ENCODE data around the gene NUDT8.
"Not testable (repeated sequence)": the region's sequence is repeated elsewhere in the genome, so short reads cannot be mapped to it uniquely, and the experiment has no call there.

The NUDT8 gene

DNA sequence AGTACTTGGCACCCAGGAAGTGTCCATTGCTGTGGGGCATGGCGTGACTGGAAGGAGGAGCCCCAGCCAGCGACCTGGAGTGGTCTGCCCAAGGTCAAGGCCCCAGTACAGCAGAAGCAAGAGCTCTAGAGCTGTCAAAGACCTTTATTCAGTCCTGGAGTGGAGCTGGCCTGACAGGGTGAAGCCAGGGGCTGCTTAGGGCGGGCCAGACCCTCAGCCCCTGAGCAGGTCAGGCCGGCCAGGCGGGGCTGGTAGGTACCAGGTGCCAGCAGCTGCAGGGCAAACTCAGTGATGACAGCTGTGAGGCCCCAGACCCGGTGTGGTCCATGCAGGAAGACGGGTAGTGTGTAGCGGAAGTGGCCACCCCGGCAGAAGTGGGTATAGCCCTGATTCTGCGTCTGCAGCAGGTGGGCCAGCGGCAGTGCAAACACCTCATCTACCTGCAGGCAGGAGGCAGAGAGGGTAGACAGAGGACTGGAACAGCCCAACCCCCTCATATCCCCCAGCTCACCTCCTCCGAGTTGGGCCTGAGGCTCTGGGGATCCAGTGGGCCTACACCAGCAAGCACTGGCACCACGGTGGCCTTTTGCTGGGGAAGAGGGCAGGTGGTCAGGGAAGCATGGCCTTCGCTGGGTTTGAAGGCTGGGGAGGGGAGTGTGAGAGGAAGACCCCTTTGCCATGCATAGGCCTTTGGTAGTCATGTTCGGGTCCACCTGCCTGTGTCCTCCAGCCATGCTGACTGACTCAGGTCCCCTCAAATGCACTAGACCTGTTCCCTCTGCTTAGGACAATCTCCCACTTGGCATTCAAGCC lies 1.7 kb downstream of the NUDT8 start:
- no peak for DNase-seq (ENCODE audit: low spot score)

DNA sequence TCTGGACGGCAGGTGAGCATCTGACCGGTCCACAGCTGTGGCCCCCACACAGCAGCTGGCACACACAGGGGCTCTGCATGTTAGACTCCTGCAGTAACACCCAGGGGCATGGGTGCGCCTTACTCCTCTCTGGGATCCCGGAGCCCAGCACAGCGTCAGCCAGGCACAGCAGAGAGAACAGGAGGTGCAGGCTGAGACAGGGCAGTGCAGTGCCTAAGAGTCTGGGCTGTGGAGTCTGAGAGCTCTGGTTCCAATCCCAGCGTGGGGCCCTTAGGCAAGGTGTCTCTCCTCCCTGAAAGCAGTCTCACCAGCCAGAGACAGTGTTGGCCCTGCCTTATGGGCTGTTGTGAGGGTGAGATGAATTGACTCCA lies 2.3 kb downstream of the NUDT8 start:
- no peak for DNase-seq (ENCODE audit: low spot score)

DNA sequence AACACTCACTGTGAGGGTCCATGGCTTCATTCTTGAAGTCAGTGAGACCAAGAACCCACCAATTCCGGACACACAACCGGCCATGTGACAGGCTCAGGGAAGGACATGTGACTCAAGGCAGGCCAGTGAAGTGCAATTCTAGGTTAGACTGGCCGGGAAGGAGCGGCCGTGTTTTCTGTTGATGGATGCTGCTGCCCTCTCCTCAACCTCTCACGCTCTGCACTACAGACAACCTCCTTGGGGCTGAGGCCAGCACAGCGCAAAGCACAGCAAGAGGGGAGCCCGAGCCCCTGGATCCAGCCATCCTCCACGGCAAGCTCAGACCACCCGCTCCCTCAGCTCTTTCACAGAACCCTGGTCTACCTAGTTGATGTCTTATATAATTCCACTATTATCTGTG lies 2.8 kb downstream of the NUDT8 start:
- DNase-seq (ENCODE audit: low spot score): no peak

DNA sequence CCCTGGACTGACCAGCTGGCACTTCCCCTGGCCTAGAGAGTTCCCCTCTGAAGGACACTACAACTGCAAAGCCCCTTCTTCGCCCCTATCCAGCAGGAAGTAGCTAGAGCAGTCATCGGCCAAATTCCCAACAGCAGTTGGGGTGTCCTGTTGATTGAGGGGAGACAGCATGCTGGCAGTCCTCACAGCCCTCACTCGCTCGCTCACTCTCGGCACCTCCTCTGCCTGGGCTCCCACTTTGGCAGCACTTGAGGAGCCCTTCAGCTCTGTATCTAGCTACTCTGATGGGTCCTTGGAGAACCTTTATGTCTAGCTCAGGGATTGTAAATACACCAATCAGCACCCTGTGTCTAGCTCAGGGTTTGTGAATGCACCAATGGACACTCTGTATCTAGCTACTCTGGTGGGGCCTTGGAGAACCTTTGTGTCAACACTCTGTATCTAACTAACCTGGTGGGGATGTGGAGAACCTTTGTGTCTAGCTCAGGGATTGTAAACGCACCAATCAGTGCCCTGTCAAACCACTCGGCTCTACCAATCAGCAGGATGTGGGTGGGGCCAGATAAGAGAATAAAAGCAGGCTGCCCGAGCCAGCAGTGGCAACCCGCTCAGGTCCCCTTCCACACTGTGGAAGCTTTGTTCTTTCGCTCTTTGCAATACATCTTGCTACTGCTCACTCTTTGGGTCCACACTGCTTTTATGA lies 3.5 kb downstream of the NUDT8 start:
- DNase-seq (ENCODE audit: low spot score): not testable (repeated sequence)

DNA sequence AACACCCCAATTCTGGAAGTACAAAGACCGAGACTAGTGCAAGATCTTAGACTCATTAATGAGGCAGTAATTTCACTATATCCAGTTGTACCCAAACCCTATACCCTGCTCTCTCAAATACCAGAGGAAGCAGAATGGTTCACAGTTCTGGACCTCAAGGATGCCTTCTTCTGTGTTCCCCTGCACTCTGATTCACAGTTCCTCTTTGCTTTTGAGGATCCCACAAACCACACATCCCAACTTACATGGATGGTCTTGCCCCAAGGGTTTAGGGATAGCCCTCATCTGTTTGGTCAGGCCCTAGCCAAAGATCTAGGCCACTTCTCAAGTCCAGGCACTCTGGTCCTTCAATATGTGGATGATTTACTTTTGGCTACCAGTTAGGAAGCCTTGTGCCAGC lies 5.9 kb downstream of the NUDT8 start:
- DNase-seq (ENCODE audit: low spot score): not testable (repeated sequence)

DNA sequence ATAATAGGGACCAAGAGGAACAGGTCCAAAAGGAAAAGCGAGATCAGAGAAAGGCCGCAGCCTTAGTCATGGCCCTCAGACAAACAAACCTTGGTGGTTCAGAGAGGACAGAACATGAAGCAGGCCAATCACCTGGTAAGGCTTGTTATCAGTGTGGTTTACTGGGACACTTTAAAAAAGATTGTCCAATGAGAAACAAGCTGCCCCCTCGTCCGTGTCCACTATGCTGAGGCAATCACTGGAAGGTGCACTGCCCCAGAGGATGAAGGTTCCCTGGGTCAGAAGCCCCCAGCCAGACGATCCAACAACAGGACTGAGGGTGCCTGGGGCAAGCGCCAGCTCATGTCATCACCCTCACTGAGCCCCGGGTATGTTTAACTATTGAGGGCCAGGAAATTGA lies 6.8 kb downstream of the NUDT8 start:
- DNase-seq (ENCODE audit: low spot score): not testable (repeated sequence)

DNA sequence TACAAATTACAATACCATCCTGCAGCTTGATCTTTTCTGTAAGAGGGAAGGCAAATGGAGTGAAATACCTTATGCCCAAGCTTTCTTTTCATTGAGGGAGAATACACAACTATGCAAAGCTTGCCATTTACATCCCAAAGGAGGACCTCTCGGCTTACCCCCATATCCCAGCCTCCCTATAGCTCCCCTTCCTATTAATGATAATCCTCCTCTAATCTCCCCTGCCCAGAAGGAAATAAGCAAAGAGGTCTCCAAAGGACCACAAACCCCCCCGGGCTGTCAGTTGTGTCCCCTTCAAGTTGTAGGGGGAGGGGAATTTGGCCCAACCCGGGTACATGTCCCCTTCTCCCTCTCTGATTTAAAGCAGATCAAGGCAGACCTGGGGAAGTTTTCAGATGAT lies 7.8 kb downstream of the NUDT8 start:
- not testable (repeated sequence) for DNase-seq (ENCODE audit: low spot score)

DNA sequence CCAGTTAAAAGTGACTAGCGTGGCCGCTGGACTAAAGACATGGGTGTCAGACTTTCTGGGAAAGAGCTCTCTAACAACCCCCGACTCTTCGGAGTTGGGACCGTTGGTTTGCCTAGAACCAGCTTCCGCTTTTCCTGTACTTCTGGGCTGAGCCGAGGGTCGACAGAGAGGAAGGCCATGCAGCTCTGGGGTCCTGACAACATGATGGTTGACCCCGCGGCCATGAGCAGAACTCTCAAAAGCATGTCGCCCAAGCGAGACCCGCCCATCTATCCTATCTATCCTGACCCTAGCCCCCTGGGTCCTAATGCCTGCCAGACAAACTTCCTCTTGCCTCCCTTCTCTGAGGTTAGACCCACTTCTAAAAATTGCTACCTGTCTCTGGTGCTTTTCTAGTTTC lies 9.1 kb downstream of the NUDT8 start:
- not testable (repeated sequence) for DNase-seq (ENCODE audit: low spot score)

DNA sequence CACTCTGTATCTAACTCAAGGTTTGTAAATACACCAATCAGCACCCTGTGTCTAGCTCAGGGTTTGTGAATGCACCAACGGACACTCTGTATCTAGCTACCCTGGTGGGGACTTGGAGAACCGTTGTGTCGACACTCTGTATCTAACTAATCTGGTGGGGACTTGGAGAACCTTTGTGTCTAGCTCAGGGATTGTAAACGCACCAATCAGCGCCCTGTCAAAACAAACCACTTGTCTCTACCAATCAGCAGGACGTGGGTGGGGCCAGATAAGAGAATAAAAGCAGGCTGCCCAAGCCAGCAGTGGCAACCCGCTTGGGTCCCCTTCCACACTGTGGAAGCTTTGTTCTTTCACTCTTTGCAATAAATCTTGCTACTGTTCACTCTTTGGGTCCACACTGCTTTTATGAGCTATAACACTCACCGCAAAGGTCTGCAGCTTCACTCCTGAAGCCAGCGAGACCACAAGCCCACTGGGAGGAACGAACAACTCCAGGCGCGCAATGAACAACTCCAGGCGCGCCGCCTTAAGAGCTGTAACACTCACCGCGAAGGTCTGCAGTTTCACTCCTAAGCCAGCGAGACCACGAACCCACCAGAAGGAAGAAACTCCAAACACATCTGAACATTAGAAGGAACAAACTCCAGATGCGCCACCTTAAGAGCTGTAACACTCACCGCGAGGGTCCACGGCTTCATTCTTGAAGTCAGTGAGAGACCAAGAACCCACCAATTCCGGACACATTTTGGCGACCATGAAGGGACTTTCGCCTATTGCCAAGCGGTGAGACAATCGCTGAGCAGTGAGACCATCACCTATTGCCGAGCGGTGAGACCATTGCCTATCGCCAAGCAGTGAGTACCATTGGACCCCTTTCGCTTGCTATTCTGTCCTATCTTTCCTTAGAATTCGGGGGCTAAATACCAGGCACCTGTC lies 9.8 kb downstream of the NUDT8 start:
- not testable (repeated sequence) for DNase-seq (ENCODE audit: low spot score)

DNA sequence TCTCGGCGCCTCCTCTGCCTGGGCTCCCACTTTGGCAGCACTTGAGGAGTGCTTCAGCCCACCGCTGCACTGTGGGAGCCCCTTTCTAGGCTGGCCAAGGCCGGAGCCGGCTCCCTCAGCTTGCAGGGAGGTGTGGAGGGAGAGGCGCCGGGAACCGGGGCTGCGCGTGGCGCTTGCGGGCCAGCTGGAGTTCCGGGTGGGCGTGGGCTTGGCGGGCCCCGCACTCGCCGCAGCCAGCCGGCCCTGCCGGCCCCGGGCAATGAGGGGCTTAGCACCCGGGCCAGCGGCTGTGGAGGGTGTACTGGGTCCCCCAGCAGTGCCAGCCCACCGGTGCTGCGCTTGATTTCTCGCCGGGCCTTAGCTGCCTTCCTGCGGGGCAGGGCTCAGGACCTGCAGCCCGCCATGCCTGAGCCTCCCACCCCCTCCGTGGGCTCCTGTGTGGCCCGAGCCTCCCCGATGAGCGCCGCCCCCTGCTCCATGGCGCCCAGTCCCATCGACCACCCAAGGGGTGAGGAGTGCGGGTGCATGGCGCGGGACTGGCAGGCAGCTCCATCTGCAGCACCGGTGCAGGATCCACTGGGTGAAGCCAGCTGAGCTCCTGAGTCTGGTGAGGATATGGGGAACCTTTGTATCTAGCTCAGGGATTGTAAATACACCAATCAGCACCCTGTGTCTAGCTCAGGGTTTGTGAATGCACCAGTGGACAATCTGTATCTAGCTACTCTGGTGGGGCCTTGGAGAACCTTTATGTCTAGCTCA lies 10.7 kb downstream of the NUDT8 start:
- DNase-seq (ENCODE audit: low spot score): not testable (repeated sequence)

DNA sequence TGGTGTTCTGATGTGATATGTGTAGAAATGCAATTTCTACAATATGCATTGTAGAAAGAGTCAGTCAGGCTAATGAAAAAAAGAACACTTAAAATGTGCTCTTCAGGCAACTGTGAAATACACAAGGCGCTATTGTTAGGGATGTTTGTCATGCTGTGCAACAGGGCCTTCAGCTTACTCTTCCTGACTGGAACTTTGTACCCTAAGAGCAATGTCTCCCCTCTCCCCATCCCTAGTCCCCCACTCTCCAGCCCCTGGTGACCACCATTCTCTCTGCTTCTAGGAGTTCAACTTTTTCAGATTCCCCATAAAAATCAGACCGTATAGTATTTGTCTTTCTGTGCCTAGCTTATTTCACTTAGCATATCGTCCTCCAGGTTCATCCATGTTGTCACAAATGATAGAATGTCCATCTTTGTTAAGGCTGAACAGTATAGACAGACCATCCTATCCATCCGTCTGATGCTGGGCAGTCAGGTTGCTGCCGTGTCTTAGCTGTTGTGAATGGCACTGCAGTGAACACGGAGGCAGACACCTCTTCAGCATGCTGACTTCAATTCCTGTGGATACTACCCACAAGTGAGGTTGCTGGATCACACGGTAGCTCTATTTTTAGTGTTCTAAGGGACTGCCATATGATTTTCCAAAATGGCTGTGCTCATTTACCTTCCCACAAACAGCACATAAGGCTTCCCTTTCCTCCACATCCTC lies 12.3 kb downstream of the NUDT8 start:
- no peak for DNase-seq (ENCODE audit: low spot score)

DNA sequence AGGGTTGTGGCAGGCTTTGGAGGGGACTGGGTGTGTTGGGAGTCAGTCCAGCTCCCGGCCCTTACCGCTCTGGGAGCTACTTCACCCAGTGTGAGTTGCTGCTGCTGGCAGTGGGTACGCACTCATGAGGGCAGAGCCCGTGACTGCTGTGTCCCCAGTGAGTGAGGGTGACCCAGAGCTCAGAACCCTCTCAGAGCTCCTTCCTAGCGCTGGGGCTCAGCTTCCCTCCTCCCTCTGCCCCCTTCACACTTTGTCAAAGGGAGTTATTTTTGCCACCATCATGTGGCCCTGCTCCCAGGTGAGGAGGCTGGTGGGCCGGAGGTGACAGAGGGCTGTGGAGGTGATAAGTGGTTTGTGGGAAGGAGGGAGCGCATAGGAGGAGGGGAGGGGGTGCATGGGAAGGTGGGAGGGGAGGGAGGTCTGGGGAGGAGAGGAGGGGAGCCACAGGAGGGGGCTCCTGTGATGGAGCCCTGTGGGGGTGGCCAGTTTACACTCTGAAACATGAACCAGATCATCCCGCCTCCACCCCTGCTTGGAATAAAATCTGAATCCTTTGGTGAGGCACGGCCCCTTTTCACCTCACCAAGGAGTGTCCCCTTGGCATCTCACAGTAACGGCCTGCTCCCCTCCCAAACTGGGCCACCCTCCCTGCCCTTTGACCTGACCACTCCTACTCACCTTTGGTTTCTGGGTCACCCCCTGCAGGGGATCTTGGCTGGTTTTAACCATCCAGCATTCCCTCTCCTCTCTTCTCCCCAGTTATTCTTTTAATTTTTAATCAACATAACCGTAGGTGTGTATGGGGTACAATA lies 13.1 kb downstream of the NUDT8 start:
- no peak for DNase-seq (ENCODE audit: low spot score)

DNA sequence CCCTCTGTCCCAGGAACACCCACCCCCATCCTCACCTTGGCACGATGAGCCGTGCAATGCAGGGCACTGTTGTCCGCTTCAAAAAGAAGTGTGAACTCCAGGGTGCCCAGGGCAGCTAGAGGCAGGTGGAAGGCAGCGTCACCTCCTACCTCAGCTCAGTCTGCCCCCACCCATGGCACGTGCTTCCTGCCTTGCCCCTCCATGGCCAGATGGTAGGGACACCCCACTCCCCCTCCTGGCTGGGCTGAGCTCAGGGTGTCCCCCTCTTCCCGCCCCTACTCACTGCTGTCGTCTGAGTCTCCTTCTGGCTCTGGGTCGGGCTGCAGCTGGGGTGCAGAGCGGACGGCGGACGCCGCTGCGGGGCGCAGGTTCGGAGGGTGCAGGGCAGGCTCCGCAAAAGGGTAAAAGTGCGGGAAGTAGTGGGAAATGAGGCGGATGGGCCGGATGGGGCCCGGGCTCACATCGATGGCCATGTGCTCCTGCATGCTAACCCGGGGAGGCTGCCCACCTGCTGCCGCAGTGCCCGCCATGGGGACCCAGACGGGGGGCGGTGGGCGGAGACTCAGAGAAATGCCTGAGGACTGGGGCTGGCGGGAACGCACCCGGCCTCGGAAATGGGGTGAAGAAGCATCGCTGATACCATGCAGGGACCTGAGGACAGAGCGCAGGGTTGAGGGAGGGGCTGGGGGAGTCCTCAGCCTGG lies 13.9 kb downstream of the NUDT8 start:
- no peak for DNase-seq (ENCODE audit: low spot score)

DNA sequence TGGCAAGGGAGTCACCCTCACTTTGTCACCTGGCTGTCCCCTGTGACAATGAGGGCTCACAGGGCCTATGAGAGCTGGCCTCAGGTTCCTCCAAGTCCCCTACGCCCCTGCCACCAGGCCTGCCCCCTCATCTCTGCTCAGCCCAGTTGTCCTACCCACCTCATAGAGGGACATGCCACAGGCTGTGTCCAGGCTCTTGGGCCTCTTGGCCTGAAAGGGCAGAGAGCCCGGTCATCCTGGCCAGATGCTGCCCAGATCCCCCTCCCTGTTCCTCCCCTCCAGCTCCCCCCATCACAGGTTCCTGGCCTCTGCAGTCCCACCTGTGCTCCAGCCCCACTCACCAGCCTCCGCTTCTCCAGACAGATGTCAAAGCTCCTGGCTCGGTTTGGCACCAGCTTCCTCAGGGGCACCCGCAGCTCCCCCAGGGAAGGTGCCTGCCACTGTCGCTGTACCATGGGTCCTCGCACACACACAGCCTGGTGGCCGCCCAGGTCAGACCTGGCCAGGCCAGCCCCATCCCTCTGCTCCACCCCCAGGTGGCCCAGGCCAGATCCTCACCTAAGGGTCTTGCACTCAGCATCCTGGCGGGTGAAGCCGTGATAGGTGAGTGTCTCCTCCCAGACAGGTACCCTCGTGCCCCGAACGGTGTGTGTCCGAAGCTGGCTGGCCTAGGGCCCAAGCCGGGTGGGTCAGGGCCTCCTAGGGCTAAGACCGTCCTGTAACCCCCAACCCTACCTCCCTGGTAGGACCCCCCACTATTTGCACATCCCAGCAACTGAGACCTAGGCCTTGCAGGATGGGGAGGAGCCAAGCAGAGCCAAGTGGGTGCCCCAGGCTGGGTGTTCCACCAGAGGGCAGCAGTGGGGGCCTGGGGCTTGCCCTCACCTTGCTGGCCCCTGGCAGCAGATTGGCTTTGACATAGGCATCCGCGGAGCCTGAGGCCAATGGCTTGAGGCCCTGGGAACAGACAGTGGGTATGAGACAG lies 14.7 kb downstream of the NUDT8 start:
- peak; percentile 60 for DNase-seq (ENCODE audit: low spot score)

DNA sequence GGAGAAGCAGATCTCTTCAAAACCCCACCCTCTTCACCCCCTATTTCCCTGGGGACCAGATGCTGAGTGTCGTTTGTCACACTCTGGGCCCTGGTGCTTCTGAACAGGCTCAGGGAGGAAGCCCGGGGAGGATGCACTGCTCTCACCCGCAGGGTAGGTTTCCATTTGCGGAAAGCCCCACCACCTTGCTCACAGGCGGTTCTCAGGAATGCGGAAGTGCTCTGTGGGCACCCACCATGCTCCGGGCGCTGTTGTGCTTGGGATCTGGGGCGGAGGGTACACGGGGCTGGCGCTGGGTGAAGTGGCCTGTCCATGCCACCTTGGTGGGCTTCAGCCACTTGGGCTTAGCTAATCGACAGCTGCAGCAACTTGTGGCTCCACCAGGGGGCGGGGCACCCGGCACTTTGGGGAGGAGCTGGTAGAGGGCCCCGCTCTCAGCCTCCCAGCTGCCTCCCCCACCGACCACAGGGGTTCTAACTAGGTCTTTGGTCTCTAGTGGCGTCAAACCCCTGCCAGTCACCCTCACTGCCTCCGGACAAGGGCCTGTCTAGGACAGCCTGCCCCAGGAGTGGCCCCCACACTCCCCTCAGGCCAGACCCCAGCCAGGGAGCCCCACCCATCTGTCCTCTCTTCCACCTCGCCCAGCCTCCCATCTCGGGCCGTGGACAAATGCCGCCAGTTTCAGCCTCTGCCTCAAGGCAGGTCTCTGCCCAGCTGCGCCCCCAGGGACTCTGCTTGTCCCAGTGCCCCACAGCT lies 15.6 kb downstream of the NUDT8 start:
- DNase-seq (ENCODE audit: low spot score): peak; percentile 55

DNA sequence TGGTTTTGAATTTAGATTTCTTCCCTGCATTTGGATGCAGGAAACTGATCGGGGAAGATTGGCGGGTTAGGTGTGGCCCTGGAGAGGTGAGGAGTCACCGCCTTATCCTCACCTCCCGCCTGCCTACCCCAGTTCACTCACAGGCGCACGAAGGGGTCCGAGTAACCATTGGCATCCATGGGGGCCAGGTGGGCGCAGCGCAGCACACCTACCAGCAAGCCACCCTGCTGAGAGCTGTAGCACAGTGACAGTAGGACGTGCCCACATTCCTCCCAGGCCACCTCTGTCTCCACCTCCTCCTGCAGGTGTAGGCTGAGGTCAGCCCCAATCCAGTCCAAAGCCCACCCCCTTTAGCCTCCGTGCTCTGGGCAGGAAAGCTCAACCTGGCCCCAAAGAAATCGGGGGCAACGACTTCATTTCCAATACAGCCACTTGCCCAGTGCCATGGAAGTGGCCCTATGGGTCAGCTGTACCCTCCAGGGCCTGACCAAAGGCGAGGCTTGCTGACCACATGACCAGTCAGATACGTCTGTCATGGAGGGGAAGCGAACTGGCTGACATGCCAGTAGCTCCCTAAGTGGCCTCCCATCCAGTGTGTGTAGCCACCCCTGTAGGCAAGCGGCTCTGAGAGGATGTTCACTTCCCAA lies 16.3 kb downstream of the NUDT8 start:
- DNase-seq (ENCODE audit: low spot score): no peak

DNA sequence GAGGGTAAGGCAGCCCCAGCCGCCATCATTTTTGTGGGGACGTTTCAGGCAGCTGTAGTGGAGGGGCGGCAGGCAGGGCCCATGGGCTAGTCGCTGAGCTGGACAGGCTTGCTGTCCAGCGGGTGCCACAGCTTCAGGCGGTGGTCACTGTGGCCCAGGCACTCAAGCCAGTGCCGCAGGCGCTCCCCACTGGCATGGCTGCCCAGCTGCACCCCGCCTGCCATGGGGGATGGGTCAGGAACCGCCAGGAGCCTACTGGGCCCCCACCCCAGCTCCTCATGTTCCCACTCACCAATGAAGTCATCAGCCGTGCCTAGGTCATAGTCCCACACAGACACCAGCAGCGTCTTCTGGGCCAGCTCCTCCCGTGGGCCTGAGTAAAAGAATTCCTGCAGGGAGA lies 17.0 kb downstream of the NUDT8 start:
- no peak for DNase-seq (ENCODE audit: low spot score)

Measured in hepatic stellate cell (primary cell).